ENCODE results near the gene DEDD2.

The DEDD2 gene

GRCh38 chr19:42248270-42249148 lies 31.0 kb upstream of the DEDD2 start:
- no peak for DNase-seq

GRCh38 chr19:42247640-42248199 lies 30.2 kb upstream of the DEDD2 start:
- no peak for DNase-seq

GRCh38 chr19:42246922-42247639 lies 29.6 kb upstream of the DEDD2 start:
- DNase-seq: no peak

GRCh38 chr19:42246143-42246921 lies 28.9 kb upstream of the DEDD2 start:
- DNase-seq: no peak

GRCh38 chr19:42245231-42245630 lies 27.8 kb upstream of the DEDD2 start:
- DNase-seq: no peak

GRCh38 chr19:42244347-42245220 lies 27.1 kb upstream of the DEDD2 start:
- DNase-seq: peak; percentile 97

- peak; percentile 97 for DNase-seq
These were observed 25.3 kb upstream of the DEDD2 start, which contains the start of gene GSK3A for GRCh38 chr19:42242512-42243409. TSS of gene GSK3A (minus strand) at chr19:42242602. CDS start at chr19:42242465, 137 bp downstream.

GRCh38 chr19:42242069-42242511 lies 24.6 kb upstream of the DEDD2 start:
- DNase-seq: no peak

GRCh38 chr19:42241279-42241678 lies 23.8 kb upstream of the DEDD2 start:
- DNase-seq: no peak

- DNase-seq: no peak
These were observed 22.2 kb upstream of the DEDD2 start for GRCh38 chr19:42239544-42240220.

GRCh38 chr19:42235181-42235580 lies 17.7 kb upstream of the DEDD2 start:
- DNase-seq: no peak

GRCh38 chr19:42234364-42234763 lies 16.9 kb upstream of the DEDD2 start:
- DNase-seq: no peak

- DNase-seq: no peak
These were observed 16.3 kb upstream of the DEDD2 start for GRCh38 chr19:42233678-42234292.

GRCh38 chr19:42233106-42233505 lies 15.6 kb upstream of the DEDD2 start:
- DNase-seq: no peak

GRCh38 chr19:42232435-42232834 lies 15.0 kb upstream of the DEDD2 start:
- DNase-seq: no peak

GRCh38 chr19:42230571-42230970 lies 13.1 kb upstream of the DEDD2 start:
- no peak for DNase-seq

- no peak for DNase-seq
These were observed 12.4 kb upstream of the DEDD2 start for GRCh38 chr19:42229855-42230351.

- DNase-seq: no peak
These were observed 11.9 kb upstream of the DEDD2 start for GRCh38 chr19:42229301-42229854.

- no peak for DNase-seq
These were observed 11.2 kb upstream of the DEDD2 start for GRCh38 chr19:42228641-42229040.
